Ishikawa (cell line): ENCODE measurements around the gene TBC1D8.

Experiments
- CREB1 ChIP-seq: IDR thresholded peaks from 2 replicates; pipeline ENCODE4 v1.6.1; 2012; ENCODE audit warnings: low read depth
- NFIC ChIP-seq: IDR thresholded peaks from 2 replicates; pipeline ENCODE4 v1.6.1; 2012
- RAD21 ChIP-seq: IDR thresholded peaks from 2 replicates; pipeline ENCODE4 v1.6.1; 2012; ENCODE audit warnings: low read depth
- TAF1 ChIP-seq: IDR thresholded peaks from 2 replicates; pipeline ENCODE4 v1.6.1; 2012; ENCODE audit warnings: low read depth, mild to moderate bottlenecking
- TCF12 ChIP-seq: IDR thresholded peaks from 2 replicates; pipeline ENCODE4 v1.6.1; 2012; ENCODE audit warnings: low read depth
- TEAD4 ChIP-seq: IDR thresholded peaks from 2 replicates; pipeline ENCODE4 v1.6.1; 2012
- YY1 ChIP-seq: IDR thresholded peaks from 2 replicates; pipeline ENCODE4 v1.6.1; 2012; ENCODE audit warnings: low read depth
- TF ChIP-seq, protein P1 (sequence below): IDR thresholded peaks from 2 replicates; pipeline ENCODE4 v1.6.1; 2012
- TF ChIP-seq, protein P2 (sequence below): IDR thresholded peaks from 2 replicates; pipeline ENCODE4 v1.6.1; 2012; ENCODE audit warnings: low read depth, mild to moderate bottlenecking
- TF ChIP-seq, protein P3 (sequence below): IDR thresholded peaks from 2 replicates; pipeline ENCODE4 v1.6.1; 2012

DNA sequence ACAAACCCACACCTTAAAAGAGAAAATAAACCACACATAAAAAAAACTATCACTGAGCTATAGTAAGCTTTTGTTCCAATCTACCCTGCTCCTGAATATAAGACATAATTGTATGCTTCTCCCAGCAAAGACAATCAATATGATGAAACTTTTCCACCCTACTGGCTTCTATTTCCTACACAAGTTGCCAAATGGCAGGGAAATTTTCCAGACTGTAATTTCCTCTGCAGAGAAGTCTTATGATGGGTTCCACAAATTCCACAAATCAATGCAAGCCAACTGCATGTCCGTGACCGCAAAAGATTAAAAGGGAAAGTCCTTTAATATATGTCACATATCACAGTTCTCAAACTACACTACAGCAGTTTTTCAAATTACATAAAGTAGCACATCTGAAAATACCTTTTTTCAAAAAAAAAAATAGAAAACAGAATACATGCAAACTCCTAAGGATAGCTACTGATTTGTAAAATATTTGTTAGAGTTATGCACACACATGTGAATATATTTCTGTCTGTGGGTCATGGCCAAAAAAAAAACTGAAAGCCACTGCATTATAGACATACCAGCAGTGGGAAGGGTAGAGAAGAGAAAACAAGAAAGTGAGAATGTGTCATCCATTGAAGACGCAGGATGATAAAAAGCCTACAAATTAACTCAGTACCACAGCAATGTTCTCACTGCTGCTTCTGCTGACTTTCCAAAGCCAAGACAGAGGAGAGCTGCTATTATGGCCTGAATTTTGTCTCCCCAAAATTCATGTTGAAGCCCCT lies 87.6 kb downstream of the TBC1D8 start:
- TF ChIP-seq CREB1 (no peak), TAF1 (no peak), TEAD4 (peak; percentile 41; the same call in 1 of the 2 replicates), YY1 (no peak), RAD21 (no peak), NFIC (peak; percentile 77), TCF12 (peak; percentile 72)
- TF ChIP-seq, protein P1, sequence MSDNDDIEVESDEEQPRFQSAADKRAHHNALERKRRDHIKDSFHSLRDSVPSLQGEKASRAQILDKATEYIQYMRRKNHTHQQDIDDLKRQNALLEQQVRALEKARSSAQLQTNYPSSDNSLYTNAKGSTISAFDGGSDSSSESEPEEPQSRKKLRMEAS = no peak
- TF ChIP-seq, protein P2, sequence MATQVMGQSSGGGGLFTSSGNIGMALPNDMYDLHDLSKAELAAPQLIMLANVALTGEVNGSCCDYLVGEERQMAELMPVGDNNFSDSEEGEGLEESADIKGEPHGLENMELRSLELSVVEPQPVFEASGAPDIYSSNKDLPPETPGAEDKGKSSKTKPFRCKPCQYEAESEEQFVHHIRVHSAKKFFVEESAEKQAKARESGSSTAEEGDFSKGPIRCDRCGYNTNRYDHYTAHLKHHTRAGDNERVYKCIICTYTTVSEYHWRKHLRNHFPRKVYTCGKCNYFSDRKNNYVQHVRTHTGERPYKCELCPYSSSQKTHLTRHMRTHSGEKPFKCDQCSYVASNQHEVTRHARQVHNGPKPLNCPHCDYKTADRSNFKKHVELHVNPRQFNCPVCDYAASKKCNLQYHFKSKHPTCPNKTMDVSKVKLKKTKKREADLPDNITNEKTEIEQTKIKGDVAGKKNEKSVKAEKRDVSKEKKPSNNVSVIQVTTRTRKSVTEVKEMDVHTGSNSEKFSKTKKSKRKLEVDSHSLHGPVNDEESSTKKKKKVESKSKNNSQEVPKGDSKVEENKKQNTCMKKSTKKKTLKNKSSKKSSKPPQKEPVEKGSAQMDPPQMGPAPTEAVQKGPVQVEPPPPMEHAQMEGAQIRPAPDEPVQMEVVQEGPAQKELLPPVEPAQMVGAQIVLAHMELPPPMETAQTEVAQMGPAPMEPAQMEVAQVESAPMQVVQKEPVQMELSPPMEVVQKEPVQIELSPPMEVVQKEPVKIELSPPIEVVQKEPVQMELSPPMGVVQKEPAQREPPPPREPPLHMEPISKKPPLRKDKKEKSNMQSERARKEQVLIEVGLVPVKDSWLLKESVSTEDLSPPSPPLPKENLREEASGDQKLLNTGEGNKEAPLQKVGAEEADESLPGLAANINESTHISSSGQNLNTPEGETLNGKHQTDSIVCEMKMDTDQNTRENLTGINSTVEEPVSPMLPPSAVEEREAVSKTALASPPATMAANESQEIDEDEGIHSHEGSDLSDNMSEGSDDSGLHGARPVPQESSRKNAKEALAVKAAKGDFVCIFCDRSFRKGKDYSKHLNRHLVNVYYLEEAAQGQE = peak; percentile 11; the same call in 1 of the 2 replicates
- TF ChIP-seq, protein P3, sequence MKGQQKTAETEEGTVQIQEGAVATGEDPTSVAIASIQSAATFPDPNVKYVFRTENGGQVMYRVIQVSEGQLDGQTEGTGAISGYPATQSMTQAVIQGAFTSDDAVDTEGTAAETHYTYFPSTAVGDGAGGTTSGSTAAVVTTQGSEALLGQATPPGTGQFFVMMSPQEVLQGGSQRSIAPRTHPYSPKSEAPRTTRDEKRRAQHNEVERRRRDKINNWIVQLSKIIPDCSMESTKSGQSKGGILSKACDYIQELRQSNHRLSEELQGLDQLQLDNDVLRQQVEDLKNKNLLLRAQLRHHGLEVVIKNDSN = no peak
